ENCODE results near the gene CABP2.
"Not testable (repeated sequence)": the region's sequence is repeated elsewhere in the genome, so short reads cannot be mapped to it uniquely, and the experiment has no call there.

GRCh38 chr11:67476692-67477091, 46.6 kb downstream of the CABP2 start:
- not testable (repeated sequence) for TF ChIP-seq POLR2A (IDR thresholded peaks at IDR 0.05; ENCODE audit: low read depth); EP300 (IDR thresholded peaks at IDR 0.05)
